Putamen (tissue), 1 donor: ENCODE measurements around the gene EML1.

Source experiments
- DNase-seq: peaks from one replicate; pipeline ENCODE4 v3.0.0-alpha.2; 2016; ENCODE audit warnings: low spot score

EML1 gene

GRCh38 chr14:99805757-99806439, 12.7 kb downstream of the EML1 start:
- peak; percentile 73 for DNase-seq

DNA sequence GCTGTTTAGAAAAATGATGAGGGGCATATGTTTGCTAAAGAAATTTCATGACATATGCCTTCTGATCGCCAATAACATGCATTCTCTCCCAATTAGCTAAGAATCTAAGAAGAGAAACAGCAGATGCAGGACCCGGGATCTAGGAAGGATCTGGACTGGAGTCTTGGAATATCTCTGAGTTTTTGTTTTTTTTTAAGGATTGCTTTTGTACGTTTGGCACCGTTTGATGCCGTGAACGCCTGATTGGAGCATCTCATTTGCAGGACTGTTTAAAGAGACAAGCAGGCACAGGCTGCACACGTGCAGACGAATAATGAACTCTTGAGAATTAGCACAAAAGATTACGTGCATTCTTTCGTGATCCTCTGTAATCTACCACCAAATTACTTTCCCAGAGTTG, 13.6 kb downstream of the EML1 start:
- no peak for DNase-seq

- no peak for DNase-seq
These were observed 14.4 kb downstream of the EML1 start for GRCh38 chr14:99807413-99808153.

DNA sequence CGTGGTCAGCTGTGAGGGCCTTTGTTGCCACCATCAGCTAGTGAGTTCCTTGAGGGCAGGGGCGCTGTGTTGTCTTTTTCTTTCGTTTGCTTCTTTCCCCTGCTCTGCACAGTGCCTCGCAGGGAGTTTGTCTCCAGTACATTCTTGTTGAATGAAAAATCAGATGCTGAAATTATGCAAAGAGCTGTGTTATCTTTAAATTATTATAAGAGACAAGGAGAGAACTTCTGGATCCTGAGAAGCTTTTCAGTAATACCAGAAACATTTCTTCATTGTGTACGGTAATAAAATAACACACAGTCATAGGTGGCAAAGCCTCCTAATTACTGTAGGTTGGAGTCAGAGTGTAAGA, 14.9 kb downstream of the EML1 start:
- no peak for DNase-seq

DNA sequence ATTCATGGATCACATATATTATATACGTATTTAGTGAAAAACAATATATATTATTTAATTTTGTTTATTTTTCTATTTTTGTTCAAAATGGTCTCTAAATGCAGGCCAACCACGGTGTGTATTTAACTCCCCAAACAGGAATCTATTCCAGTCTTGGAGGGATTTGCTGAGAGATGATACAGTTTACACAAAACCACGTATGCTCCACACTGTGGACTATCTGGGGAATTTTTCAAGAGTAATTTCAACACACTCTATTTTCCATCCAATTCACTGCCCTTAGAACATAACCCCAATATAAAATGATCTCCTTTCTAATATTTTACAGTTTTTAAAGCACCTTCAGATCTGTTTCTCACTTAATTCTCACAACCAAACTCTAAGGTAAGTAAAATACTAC, 15.3 kb downstream of the EML1 start:
- no peak for DNase-seq

DNA sequence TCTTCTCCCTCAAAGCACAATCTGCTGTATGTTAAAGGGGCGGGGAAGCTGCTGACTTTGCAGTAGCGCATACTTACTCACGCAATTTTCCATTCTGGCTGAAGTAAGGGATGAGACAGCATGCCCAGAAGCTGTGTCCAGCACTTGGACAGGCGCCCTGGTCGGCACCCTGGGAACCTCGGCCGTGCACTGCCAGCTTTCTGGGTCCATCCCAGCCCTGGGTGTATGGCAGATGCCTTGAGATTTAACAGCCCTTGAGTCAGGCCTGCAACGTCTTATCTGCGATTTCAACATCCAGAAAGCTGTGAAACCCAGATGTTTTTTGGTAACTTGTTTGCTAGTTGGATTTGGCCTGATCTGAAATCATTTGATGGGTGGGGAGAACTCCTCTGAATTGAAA, 16.1 kb downstream of the EML1 start:
- DNase-seq: no peak

GRCh38 chr14:99809859-99810558, 16.8 kb downstream of the EML1 start:
- no peak for DNase-seq

DNA sequence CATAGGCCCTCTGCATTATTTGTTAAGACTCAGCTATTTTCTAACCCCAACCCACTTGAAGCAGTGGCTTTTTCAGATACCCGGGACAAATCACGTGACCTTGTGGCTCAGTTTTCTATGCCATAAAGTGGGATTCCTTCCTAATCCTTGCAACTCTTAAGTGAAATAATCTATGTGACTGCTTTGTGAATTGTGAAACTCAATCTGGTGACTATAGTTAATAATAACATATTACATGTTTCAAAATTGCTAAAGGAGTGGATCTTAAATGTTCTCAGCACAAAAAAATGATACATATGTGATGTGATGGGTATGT, 17.3 kb downstream of the EML1 start:
- no peak for DNase-seq

- no peak for DNase-seq
These were observed 19.0 kb downstream of the EML1 start for GRCh38 chr14:99812096-99812750.

- DNase-seq: no peak
These were observed 19.7 kb downstream of the EML1 start for GRCh38 chr14:99812892-99813291.

DNA sequence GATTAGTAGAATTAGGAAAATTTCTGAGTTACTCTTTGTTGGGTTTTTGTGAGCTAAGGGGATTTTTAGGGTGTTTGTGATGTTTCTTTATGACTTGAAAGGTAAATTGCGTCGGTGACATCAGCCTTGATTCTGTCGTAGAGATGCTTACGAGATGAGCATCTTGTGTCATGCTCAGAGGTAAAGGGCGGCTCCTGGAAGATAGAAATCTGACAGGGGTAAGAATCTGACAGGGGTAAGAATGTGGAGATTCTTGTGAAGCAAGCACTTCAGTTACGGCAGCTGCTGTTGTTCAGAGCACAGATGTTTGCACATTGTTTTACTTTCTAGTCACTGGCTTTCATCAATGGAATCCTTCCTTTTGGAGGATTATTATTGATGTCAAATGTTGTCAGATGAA, 22.5 kb downstream of the EML1 start:
- no peak for DNase-seq

GRCh38 chr14:99816217-99816616, 23.0 kb downstream of the EML1 start:
- DNase-seq: no peak

DNA sequence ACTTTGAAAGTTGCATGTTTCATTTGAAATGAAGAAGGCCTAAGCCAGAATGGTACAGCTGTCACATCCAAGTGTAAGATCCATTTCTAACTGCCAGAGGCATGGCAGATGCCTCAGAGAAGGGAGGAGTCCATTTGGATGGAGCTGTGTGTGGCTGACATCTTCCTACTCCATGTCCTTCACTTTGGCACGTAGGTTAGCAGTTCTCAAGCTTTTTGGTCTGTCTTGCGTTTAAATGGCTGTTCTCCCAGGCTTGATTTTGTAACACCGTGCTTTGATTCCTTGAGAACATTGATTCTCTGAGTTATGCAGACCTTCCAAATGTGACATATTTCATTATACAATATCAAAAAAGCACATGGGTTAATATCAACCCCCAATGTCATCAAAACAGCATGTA, 23.4 kb downstream of the EML1 start:
- DNase-seq: peak; percentile 71

GRCh38 chr14:99817331-99817730, 24.1 kb downstream of the EML1 start:
- DNase-seq: no peak

DNA sequence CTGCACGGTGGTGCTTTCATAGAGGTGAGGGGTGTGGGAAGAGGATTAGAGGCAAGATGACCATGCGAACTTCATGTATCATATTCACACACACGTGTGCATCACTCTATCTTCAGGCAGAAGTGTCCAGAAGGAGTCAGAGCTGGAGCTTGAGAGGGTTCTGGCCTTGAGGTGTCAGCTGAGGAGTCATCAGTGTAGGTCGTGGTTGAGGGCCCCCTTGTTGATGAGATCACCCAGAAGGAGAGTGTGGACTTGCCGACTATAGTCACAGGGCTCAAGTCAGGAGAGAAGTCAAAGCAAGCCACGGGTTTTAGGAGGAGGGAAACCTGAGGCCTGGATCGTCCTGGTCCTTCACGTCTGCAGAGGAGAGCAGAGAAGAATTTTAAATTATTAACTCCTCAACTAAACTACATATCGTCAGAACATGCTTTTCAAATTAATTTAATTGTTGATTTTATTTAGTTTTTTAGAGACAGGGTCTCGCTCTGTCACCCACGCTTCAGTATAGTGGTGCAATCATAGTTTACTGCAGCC, 25.4 kb downstream of the EML1 start:
- DNase-seq: no peak

- no peak for DNase-seq
These were observed 26.3 kb downstream of the EML1 start for GRCh38 chr14:99819514-99819913.

DNA sequence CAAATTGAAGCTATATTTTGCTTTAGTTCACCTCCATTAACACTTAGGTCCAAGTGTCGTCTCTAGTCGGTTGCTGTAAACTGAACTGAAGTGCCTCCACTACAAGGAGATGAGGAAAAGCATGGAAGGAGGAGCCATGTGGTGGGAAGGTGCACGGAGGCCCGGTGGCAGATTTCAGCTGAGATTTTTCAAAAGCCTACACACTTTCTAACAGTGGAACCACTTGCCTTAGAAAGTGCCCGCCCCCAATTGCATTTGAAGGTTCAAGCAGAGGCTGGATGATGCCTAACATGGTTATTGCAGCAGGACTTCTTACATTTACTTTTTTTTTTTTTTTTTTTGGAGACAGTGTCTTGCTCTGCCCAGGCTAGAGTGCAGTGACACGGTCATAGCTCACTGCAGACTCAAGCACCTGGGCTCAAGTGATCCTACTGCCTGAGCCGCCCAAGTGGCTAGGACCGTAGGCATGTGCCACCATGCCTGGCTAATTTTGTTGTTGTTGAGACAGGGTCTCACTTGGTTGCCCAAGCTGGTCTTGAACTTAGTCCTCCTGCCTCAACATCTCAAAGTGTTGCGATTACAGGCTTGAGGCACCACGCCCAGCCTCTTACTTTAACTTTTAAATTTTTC, 27.6 kb downstream of the EML1 start:
- peak; percentile 78 for DNase-seq

DNA sequence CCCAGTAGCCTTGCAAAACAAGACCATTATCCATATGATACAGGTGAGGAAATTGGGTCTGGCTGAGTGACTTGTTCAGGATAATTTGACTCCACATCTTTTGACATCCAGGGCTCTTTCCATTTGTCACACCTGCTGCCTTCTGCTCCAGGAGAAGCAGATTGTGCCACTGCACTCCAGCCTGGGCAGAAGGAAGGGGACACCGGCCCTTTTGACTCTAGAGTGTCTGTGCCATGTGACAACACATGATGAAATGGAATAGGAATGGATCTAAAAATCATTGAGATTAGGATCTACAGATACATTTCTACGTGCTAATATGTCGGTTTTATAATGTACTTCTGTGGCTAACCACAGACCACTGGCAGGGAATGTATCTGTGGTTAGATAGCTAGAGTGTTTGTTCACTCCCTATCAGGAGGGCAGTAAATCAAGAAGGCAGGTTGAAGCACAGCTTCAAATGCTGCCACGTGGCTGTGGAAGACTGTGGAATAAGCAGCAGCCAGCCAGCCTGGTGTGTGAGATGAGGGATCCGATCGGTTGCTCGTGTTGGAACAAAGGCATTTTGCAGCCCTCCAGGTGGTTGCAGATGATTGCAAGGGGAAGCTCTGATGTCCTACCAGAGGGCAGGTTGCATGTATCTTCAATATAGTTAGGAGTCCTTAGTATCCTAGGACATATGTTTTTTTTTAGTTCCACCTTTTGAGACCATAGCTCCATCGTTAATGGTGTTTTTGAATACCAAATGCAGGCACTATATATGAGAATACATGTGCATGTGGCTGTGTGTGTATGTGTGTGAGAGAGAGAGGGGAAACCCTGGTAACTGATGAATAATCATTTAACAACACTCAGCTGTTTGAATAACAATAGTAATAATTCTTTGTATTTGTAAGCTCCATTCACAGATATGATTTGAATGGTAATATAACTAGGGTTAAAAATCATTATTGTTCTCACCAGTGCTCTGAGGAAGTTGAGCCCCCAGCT, 28.6 kb downstream of the EML1 start:
- no peak for DNase-seq

DNA sequence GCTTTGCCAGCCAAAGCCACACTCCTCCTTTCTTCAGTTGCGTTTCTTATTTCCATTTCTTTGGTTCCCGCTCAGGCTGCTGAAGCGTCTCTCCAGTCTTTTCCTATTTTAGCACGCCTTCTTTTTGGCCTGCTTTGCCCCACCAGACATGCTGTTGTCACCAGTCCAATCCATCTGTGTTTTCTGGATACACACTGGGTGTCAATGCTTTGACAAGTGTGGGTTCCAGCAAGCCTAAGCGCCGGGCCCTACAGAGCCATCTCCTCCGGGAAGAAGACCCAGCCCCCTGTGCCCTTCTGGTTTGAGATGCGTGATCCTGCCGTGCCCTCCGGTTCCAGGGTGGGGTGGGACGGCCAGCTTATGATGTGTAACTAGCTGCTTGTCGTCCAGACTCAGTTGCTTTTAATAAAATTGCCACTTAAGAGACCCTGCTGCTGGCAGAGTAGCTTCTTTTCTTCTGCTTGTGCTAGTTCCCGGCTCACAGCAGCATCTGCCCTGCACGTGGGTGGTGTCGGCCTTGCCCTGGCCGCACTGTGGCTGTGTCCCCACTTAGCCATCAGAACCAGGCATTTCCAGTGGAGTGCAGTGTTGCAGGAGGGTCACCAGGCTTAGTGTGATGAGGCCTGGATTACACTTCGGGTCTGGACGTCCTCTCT, 29.7 kb downstream of the EML1 start:
- DNase-seq: no peak

GRCh38 chr14:99824776-99825175, 31.6 kb downstream of the EML1 start:
- no peak for DNase-seq
